Activated T-cell treated with anti-CD3 and anti-CD28 coated beads, Interleukin-2, amount 50 U/mL, for 72 hours (primary cell): ENCODE results near the gene LDAH. TPM values are rescaled to one million over a fixed set of nuclear protein-coding genes. Genes with fewer than 3 reads are reported as not detected.
A peak's percentile ranks its signal among the peaks of the same experiment; 100 is the strongest.

ENCODE experiments used
- ATAC-seq, 2 donors: fragments of 150-1000 bp; cut with Tn5 transposase; replicated peaks in 1 of 2; 2 replicates each; pipeline ENCODE4 v1.10.0; 2021; ENCODE audit warnings: moderate library complexity in 2 of 2, mild to moderate bottlenecking in 1 of 2
- DNase-seq, 2 donors: peaks; one replicate each; pipeline ENCODE4 v3.0.0; 2021 to 2022; ENCODE audit warnings: mixed read lengths in 1 of 2
- H3K27ac Mint-ChIP-seq: one replicate; pipeline ENCODE4 v1.8.0; 2022; ENCODE audit warnings: mild to moderate bottlenecking, moderate library complexity, mixed read lengths
- H3K27me3 Mint-ChIP-seq: one replicate; pipeline ENCODE4 v1.8.0; 2022; ENCODE audit warnings: low read depth, mixed read lengths
- H3K36me3 Mint-ChIP-seq, 2 donors: one replicate each; pipeline ENCODE4 v1.8.0; 2022; ENCODE audit warnings: mixed read lengths in 2 of 2, mild to moderate bottlenecking in 1 of 2; ENCODE audit not compliant: insufficient read depth in 2 of 2
- H3K4me1 Mint-ChIP-seq: one replicate; pipeline ENCODE4 v1.8.0; 2022; ENCODE audit warnings: low read depth, mixed read lengths
- H3K4me3 Mint-ChIP-seq, 2 donors: one replicate each; pipeline ENCODE4 v1.8.0; 2022; ENCODE audit warnings: mild to moderate bottlenecking in 2 of 2, mixed read lengths in 2 of 2, moderate library complexity in 2 of 2
- H3K9me3 Mint-ChIP-seq, 2 donors: one replicate each; pipeline ENCODE4 v1.8.0; 2022; ENCODE audit warnings: mixed read lengths in 2 of 2
- total RNA-seq, 2 donors: library from RNA; stranded (reverse); gene quantifications; one replicate each; pipeline ENCODE4 v1.2.3, GENCODE V29; 2022

Gene LDAH
- total RNA-seq, 2 donors from 2014 or later, result 26.7 to 30.1 TPM

GRCh38 chr2:20645301-20645701, 177.6 kb downstream of the LDAH start:
- ATAC-seq, result no peak
- no peak overlapping the region for H3K4me3 Mint-ChIP-seq
- no peak for DNase-seq
- H3K27ac Mint-ChIP-seq, result no peak overlapping the region
- no peaks in the 10 kb centered on the region for H3K36me3 Mint-ChIP-seq
- H3K27me3 Mint-ChIP-seq, result no peaks in the 10 kb centered on the region
- H3K4me1 Mint-ChIP-seq, result peaks cover 11% of the 10 kb centered on the region
- H3K9me3 Mint-ChIP-seq, result no peaks in the 10 kb centered on the region

GRCh38 chr2:20643826-20644225, 179.1 kb downstream of the LDAH start:
- H3K27me3 Mint-ChIP-seq, result no peaks in the 10 kb centered on the region
- no peak for ATAC-seq
- no peak overlapping the region for H3K27ac Mint-ChIP-seq

GRCh38 chr2:20643060-20643459, 179.8 kb downstream of the LDAH start:
- DNase-seq (no peak), ATAC-seq (no peak)
- no peaks in the 10 kb centered on the region for H3K27me3 Mint-ChIP-seq
- no peaks in the 10 kb centered on the region for H3K9me3 Mint-ChIP-seq
- no peak overlapping the region for H3K4me3 Mint-ChIP-seq
- H3K36me3 Mint-ChIP-seq, result no peaks in the 10 kb centered on the region
- H3K27ac Mint-ChIP-seq, result no peak overlapping the region
- no peaks in the 10 kb centered on the region for H3K4me1 Mint-ChIP-seq

More at GRCh38 chr2:20643826-20644225, 179.1 kb downstream of the LDAH start:
- Mint-ChIP-seq H3K4me3 (no peak overlapping the region), H3K4me1 (no peaks in the 10 kb centered on the region), H3K36me3 (no peaks in the 10 kb centered on the region), H3K9me3 (no peaks in the 10 kb centered on the region)
- no peak for DNase-seq

- no peaks in the 10 kb centered on the region for H3K36me3 Mint-ChIP-seq
- DNase-seq (peak; percentile 70 to 87), ATAC-seq (peak; percentile 93 to 97)
- H3K9me3 Mint-ChIP-seq, result no peaks in the 10 kb centered on the region
- H3K4me1 Mint-ChIP-seq, result no peaks in the 10 kb centered on the region
- no peaks in the 10 kb centered on the region for H3K27me3 Mint-ChIP-seq
- H3K27ac Mint-ChIP-seq, result no peak overlapping the region
- no peak overlapping the region for H3K4me3 Mint-ChIP-seq
Measured at GRCh38 chr2:20642055-20642971, 180.6 kb downstream of the LDAH start.

GRCh38 chr2:20641123-20641985, 181.5 kb downstream of the LDAH start:
- no peaks in the 10 kb centered on the region for H3K4me1 Mint-ChIP-seq
- no peaks in the 10 kb centered on the region for H3K36me3 Mint-ChIP-seq
- no peak overlapping the region for H3K27ac Mint-ChIP-seq
- H3K27me3 Mint-ChIP-seq, result no peaks in the 10 kb centered on the region
- no peaks in the 10 kb centered on the region for H3K9me3 Mint-ChIP-seq
- no peak for DNase-seq
- H3K4me3 Mint-ChIP-seq, result no peak overlapping the region
- no peak for ATAC-seq

GRCh38 chr2:20640411-20641122, 182.3 kb downstream of the LDAH start:
- Mint-ChIP-seq H3K4me3 (no peak overlapping the region), H3K9me3 (no peaks in the 10 kb centered on the region), H3K4me1 (no peaks in the 10 kb centered on the region), H3K36me3 (peaks cover 0 to 2% of the 10 kb centered on the region in 2 donors), H3K27ac (no peak overlapping the region), H3K27me3 (no peaks in the 10 kb centered on the region)
- DNase-seq (no peak), ATAC-seq (no peak)

- Mint-ChIP-seq H3K9me3 (no peaks in the 10 kb centered on the region), H3K36me3 (peaks cover 0 to 2% of the 10 kb centered on the region in 2 donors), H3K4me1 (peaks cover 4% of the 10 kb centered on the region), H3K27ac (no peak overlapping the region), H3K4me3 (no peak overlapping the region), H3K27me3 (no peaks in the 10 kb centered on the region)
- no peak for DNase-seq
- no peak for ATAC-seq
Measured at GRCh38 chr2:20638646-20639430, 184.1 kb downstream of the LDAH start.

GRCh38 chr2:20638014-20638413, 184.9 kb downstream of the LDAH start:
- H3K27me3 Mint-ChIP-seq, result no peaks in the 10 kb centered on the region
- H3K4me3 Mint-ChIP-seq, result no peak overlapping the region
- DNase-seq (no peak), ATAC-seq (no peak)
- no peak overlapping the region for H3K27ac Mint-ChIP-seq
- H3K36me3 Mint-ChIP-seq, result peaks cover 0 to 2% of the 10 kb centered on the region in 2 donors
- peaks cover 5% of the 10 kb centered on the region for H3K4me1 Mint-ChIP-seq
- no peaks in the 10 kb centered on the region for H3K9me3 Mint-ChIP-seq

GRCh38 chr2:20637147-20637546, 185.8 kb downstream of the LDAH start:
- Mint-ChIP-seq H3K36me3 (peaks cover 0 to 2% of the 10 kb centered on the region in 2 donors), H3K4me3 (no peak overlapping the region), H3K4me1 (peaks cover 5% of the 10 kb centered on the region), H3K27ac (no peak overlapping the region), H3K9me3 (no peaks in the 10 kb centered on the region), H3K27me3 (no peaks in the 10 kb centered on the region)
- no peak for DNase-seq
- ATAC-seq, result no peak

- DNase-seq (peak; percentile 66 to 74), ATAC-seq (peak; percentile 89)
- no peaks in the 10 kb centered on the region for H3K27me3 Mint-ChIP-seq
- H3K27ac Mint-ChIP-seq, result peak overlapping the region; percentile 16
- peaks cover 5% of the 10 kb centered on the region for H3K4me1 Mint-ChIP-seq
- H3K36me3 Mint-ChIP-seq, result peaks cover 0 to 2% of the 10 kb centered on the region in 2 donors
- no peak overlapping the region for H3K4me3 Mint-ChIP-seq
- no peaks in the 10 kb centered on the region for H3K9me3 Mint-ChIP-seq
Measured at GRCh38 chr2:20635675-20636584, 187.0 kb downstream of the LDAH start.

- ATAC-seq (no peak), DNase-seq (no peak)
- Mint-ChIP-seq H3K36me3 (peaks cover 0 to 2% of the 10 kb centered on the region in 2 donors), H3K4me3 (no peak overlapping the region), H3K27ac (no peak overlapping the region), H3K9me3 (no peaks in the 10 kb centered on the region), H3K4me1 (peaks cover 5% of the 10 kb centered on the region), H3K27me3 (no peaks in the 10 kb centered on the region)
Measured at GRCh38 chr2:20635113-20635510, 187.8 kb downstream of the LDAH start.
